NK-92 treated with Interleukin-12 subunit alpha and Interleukin-12 subunit beta, amount 100 ng/mL, for 24 hours (cell line): ENCODE measurements around the gene CMTM3.

Experiments
- DNase-seq: peaks from one replicate; lab custom pipeline; 2025; lab: John Stamatoyannopoulos, UW

Gene CMTM3

GRCh38 chr16:66662445-66663194 is 58.1 kb downstream of the CMTM3 start:
- DNase-seq = no peak
